ENCODE measurements around the gene PEBP1. TPM values are rescaled to one million over a fixed set of nuclear protein-coding genes. Genes with fewer than 3 reads are reported as not detected.

Gene PEBP1
- total and polyA plus RNA-seq, 10 of the 15 experiments (the other 5 are each of a cell fraction or from before 2014, with no cell fraction given), result 79.4 to 415 (median 206) TPM

DNA sequence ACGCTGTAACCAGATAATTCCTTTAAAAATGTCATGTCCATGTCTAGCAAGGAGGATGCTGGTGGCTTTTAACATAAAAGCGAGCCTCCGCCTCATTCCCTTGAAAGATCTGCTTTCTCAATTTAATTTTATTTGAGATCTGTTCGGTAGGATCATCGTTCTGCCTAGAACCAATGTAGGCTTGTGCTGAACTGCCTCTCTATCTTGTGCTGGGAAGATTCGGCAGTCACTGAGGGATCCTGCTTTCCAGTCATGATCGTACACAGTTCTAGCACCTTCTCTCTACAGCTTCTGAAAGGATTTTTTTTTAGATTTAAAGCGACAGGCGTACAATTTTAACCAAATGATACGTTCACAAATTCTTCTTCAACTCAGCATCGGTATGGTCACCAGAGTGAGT is 54.3 kb downstream of the PEBP1 start:
- CTCF ChIA-PET, result interaction anchor here (1.6 kb wide), 1 partner anchor 8 kb away, joined by 8 read pairs; no protein-coding TSS in a partner anchor
- H3K9ac ChIP-seq (ENCODE audit: control insufficient read depth, insufficient read depth, low read length), result no peak overlapping the region
- peaks cover 5% of the 10 kb centered on the region; the same call in 1 of the 2 replicates for H3K4me1 ChIP-seq (ENCODE audit: control insufficient read depth, insufficient read depth, low read length)
- no peak for DNase-seq (ENCODE audit: low read depth, low spot score)
- no TSS peak for BruUV-seq (replicated peaks)
- no peaks in the 10 kb centered on the region for H4K20me1 ChIP-seq (ENCODE audit: control insufficient read depth, insufficient read depth)
- no peak overlapping the region for H3K4me2 ChIP-seq (ENCODE audit: control insufficient read depth, insufficient read depth)
- in situ Hi-C loops (cut with MboI) (no loop called here), intact Hi-C loops (cut with micrococcal nuclease; ENCODE audit: unreplicated experiment) (no loop called here)
- no peak overlapping the region for H2AFZ ChIP-seq (ENCODE audit: control insufficient read depth, low read depth, low read length)
- ATAC-seq, result no peak
- no peaks in the 10 kb centered on the region for H3K9me3 ChIP-seq (replicated peaks; ENCODE audit: control insufficient read depth, insufficient read depth, low read length)
- no peak for FAIRE-seq
- H3K79me2 ChIP-seq (ENCODE audit: control insufficient read depth, insufficient read depth, low read length), result no peaks in the 10 kb centered on the region
- H3K36me3 ChIP-seq (ENCODE audit: control insufficient read depth in 2 of 2, insufficient read depth in 2 of 2, low read length in 1 of 2), result peaks cover 5 to 7% of the 10 kb centered on the region in 2 experiments; a peak in 3 of 4 replicates
- H3K4me3 ChIP-seq, result no peak overlapping the region
- H3K27me3 ChIP-seq (replicated peaks in 1 of 2; ENCODE audit: control insufficient read depth in 2 of 2, insufficient read depth in 2 of 2, low read length in 1 of 2), result no peaks in the 10 kb centered on the region
- SMC1A ChIA-PET (ENCODE audit: uncharacterized antibody, unreplicated experiment), result no interaction called here
- POLR2A ChIA-PET, result no interaction called here
- RAD21 ChIA-PET (ENCODE audit: unreplicated experiment), result no interaction called here
- H3K27ac ChIP-seq (ENCODE audit: control insufficient read depth, insufficient read depth), result no peak overlapping the region
- no peak for TF ChIP-seq BMI1 (IDR thresholded peaks at IDR 0.05; ENCODE audit: borderline replicate concordance)
- TF ChIP-seq, protein P1, sequence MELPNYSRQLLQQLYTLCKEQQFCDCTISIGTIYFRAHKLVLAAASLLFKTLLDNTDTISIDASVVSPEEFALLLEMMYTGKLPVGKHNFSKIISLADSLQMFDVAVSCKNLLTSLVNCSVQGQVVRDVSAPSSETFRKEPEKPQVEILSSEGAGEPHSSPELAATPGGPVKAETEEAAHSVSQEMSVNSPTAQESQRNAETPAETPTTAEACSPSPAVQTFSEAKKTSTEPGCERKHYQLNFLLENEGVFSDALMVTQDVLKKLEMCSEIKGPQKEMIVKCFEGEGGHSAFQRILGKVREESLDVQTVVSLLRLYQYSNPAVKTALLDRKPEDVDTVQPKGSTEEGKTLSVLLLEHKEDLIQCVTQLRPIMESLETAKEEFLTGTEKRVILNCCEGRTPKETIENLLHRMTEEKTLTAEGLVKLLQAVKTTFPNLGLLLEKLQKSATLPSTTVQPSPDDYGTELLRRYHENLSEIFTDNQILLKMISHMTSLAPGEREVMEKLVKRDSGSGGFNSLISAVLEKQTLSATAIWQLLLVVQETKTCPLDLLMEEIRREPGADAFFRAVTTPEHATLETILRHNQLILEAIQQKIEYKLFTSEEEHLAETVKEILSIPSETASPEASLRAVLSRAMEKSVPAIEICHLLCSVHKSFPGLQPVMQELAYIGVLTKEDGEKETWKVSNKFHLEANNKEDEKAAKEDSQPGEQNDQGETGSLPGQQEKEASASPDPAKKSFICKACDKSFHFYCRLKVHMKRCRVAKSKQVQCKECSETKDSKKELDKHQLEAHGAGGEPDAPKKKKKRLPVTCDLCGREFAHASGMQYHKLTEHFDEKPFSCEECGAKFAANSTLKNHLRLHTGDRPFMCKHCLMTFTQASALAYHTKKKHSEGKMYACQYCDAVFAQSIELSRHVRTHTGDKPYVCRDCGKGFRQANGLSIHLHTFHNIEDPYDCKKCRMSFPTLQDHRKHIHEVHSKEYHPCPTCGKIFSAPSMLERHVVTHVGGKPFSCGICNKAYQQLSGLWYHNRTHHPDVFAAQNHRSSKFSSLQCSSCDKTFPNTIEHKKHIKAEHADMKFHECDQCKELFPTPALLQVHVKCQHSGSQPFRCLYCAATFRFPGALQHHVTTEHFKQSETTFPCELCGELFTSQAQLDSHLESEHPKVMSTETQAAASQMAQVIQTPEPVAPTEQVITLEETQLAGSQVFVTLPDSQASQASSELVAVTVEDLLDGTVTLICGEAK (IDR thresholded peaks at IDR 0.05; ENCODE audit: borderline replicate concordance), result no peak
- WGBS (ENCODE audit: insufficient coverage, insufficient replicate concordance, low lambda C conversion rate, missing lambda C conversion rate), result 96% methylated on average over 11 of the region's 11 CpGs

DNA sequence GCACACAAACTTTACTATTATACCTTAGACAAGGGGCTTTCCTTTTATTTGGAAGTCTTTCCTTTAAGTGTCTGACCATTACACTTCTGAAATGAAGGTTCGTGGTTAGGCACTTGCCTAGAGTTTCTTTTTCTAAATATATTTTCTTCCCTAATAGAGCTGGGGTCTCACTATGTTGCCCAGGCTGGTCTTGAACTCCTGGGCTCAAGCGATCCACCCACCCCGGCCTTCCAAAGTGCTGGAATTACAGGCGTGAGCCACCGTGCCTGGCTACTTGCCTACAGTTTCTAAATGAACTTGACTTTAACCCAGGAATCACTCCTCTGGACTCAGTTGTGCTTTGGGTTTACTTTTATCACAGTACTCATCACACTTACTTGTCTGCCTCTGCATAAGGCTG is 57.6 kb downstream of the PEBP1 start:
- H4K20me1 ChIP-seq (ENCODE audit: control insufficient read depth, insufficient read depth), result no peaks in the 10 kb centered on the region
- WGBS (ENCODE audit: insufficient coverage, insufficient replicate concordance, low lambda C conversion rate, missing lambda C conversion rate), result 98% methylated on average over 5 of the region's 5 CpGs
- peaks cover 5 to 7% of the 10 kb centered on the region in 2 experiments; a peak in 3 of 4 replicates for H3K36me3 ChIP-seq (ENCODE audit: control insufficient read depth in 2 of 2, insufficient read depth in 2 of 2, low read length in 1 of 2)
- in situ Hi-C loops (cut with MboI), result no loop called here
- ATAC-seq, result no peak
- H3K79me2 ChIP-seq (ENCODE audit: control insufficient read depth, insufficient read depth, low read length), result no peaks in the 10 kb centered on the region
- ChIA-PET RAD21 (ENCODE audit: unreplicated experiment) (no interaction called here), POLR2A (interaction anchor here (1.7 kb wide), 1 partner anchor 11 kb away, joined by 6 read pairs; no protein-coding TSS in a partner anchor), CTCF (interaction anchor here (1.3 to 1.6 kb wide), 2 partner anchors 10 to 19 kb away, joined by 3 to 4 read pairs; no protein-coding TSS in a partner anchor), SMC1A (ENCODE audit: uncharacterized antibody, unreplicated experiment) (interaction anchor here (1.0 to 2.2 kb wide), 3 partner anchors 10 to 164 kb away, joined by 3 to 7 read pairs (median 3); no protein-coding TSS in a partner anchor)
- FAIRE-seq, result no peak
- intact Hi-C loops (cut with micrococcal nuclease; ENCODE audit: unreplicated experiment), result no loop called here
- H3K9ac ChIP-seq (ENCODE audit: control insufficient read depth, insufficient read depth, low read length), result no peak overlapping the region
- H2AFZ ChIP-seq (ENCODE audit: control insufficient read depth, low read depth, low read length), result no peak overlapping the region
- H3K4me3 ChIP-seq, result no peak overlapping the region
- no peak overlapping the region for H3K4me2 ChIP-seq (ENCODE audit: control insufficient read depth, insufficient read depth)
- no TSS peak for BruUV-seq (replicated peaks)
- H3K27ac ChIP-seq (ENCODE audit: control insufficient read depth, insufficient read depth), result no peak overlapping the region
- H3K27me3 ChIP-seq (replicated peaks in 1 of 2; ENCODE audit: control insufficient read depth in 2 of 2, insufficient read depth in 2 of 2, low read length in 1 of 2), result no peaks in the 10 kb centered on the region
- no peaks in the 10 kb centered on the region for H3K4me1 ChIP-seq (ENCODE audit: control insufficient read depth, insufficient read depth, low read length)
- H3K9me3 ChIP-seq (replicated peaks; ENCODE audit: control insufficient read depth, insufficient read depth, low read length), result no peaks in the 10 kb centered on the region
- no peak for DNase-seq (ENCODE audit: low read depth, low spot score)
- TF ChIP-seq NFXL1 (IDR thresholded peaks at IDR 0.05; ENCODE audit: borderline replicate concordance) (no peak), HDAC6 (IDR thresholded peaks at IDR 0.05; ENCODE audit: unreplicated experiment) (no peak), SUZ12 (IDR thresholded peaks at IDR 0.05; ENCODE audit: unreplicated experiment) (no peak), ZNF384 (IDR thresholded peaks at IDR 0.05; ENCODE audit: borderline replicate concordance, low read depth, low read length) (no peak)
- TF ChIP-seq, protein P2, sequence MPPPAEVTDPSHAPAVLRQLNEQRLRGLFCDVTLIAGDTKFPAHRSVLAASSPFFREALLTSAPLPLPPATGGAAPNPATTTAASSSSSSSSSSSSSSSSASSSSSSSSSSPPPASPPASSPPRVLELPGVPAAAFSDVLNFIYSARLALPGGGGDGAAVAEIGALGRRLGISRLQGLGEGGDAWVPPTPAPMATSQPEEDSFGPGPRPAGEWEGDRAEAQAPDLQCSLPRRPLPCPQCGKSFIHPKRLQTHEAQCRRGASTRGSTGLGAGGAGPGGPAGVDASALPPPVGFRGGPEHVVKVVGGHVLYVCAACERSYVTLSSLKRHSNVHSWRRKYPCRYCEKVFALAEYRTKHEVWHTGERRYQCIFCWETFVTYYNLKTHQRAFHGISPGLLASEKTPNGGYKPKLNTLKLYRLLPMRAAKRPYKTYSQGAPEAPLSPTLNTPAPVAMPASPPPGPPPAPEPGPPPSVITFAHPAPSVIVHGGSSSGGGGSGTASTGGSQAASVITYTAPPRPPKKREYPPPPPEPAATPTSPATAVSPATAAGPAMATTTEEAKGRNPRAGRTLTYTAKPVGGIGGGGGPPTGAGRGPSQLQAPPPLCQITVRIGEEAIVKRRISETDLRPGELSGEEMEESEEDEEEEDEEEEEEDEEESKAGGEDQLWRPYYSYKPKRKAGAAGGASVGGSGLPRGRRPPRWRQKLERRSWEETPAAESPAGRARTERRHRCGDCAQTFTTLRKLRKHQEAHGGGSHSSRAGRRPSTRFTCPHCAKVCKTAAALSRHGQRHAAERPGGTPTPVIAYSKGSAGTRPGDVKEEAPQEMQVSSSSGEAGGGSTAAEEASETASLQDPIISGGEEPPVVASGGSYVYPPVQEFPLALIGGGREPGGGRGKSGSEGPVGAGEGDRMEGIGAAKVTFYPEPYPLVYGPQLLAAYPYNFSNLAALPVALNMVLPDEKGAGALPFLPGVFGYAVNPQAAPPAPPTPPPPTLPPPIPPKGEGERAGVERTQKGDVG (CRISPR knock-in tag; IDR thresholded peaks at IDR 0.05), result no peak
- TF ChIP-seq, protein P3, sequence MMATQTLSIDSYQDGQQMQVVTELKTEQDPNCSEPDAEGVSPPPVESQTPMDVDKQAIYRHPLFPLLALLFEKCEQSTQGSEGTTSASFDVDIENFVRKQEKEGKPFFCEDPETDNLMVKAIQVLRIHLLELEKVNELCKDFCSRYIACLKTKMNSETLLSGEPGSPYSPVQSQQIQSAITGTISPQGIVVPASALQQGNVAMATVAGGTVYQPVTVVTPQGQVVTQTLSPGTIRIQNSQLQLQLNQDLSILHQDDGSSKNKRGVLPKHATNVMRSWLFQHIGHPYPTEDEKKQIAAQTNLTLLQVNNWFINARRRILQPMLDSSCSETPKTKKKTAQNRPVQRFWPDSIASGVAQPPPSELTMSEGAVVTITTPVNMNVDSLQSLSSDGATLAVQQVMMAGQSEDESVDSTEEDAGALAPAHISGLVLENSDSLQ (IDR thresholded peaks at IDR 0.05), result no peak

All from GM12878 (cell line).